HCT116 (cell line): ENCODE results near the gene WEE1. TPM values are rescaled to one million over a fixed set of nuclear protein-coding genes. Genes with fewer than 3 reads are reported as not detected.

Experiments used
- ATAC-seq: fragments of 200-7000 bp; cut with Tn5 transposase; 2 replicates; pipeline ENCODE4 v1.9.1; 2020; ENCODE audit warnings: mild to moderate bottlenecking, moderate library complexity
- BruUV-seq: library from RNA; stranded (reverse); fragments of 400-500 nt; replicated peaks from 2 replicates; lab custom pipeline; 2021; lab: Mats Ljungman, UMichigan
- CTCF ChIA-PET: fragments of 300-600 bp; sonication (Branson Sonifier 250); formaldehyde crosslinking; loops from one replicate; lab custom pipeline; 2021; ENCODE audit warnings: antibody characterized with exemption; lab: Charles Lee
- POLR2A ChIA-PET: fragments of 300-600, 350-600 bp; sonication (Branson Sonifier 250); formaldehyde crosslinking; loops from one replicate; lab custom pipeline; 2021; ENCODE audit warnings: antibody characterized with exemption; lab: Charles Lee
- RAD21 ChIA-PET, 2 experiments: fragments of 300-600 bp; sonication (Branson Sonifier 250); formaldehyde crosslinking; loops; one replicate each; lab custom pipeline; 2023; ENCODE audit warnings: low total read pairs in 2 of 2; ENCODE audit not compliant: uncharacterized antibody in 2 of 2, unreplicated experiment in 2 of 2, low non-redundant PET in 1 of 2; lab: Charles Lee
- DNase-seq: peaks from one replicate; pipeline ENCODE4 v3.0.0-alpha.2; 2010; ENCODE audit warnings: low read depth, low spot score
- H2AFZ ChIP-seq: fragments of 200-600 bp; shearing (Covaris generic), sonication (generic); 2 replicates; pipeline ENCODE4 v1.6.1; 2017; ENCODE audit warnings: low read depth, mixed run types, mixed read lengths, antibody characterized with exemption, low read length; ENCODE audit not compliant: poor library complexity, severe bottlenecking
- H3K27ac ChIP-seq: 2 replicates; pipeline ENCODE4 v1.5.1; 2012; ENCODE audit warnings: low read depth, low read length
- H3K27me3 ChIP-seq: fragments of 200-600 bp; sonication (generic); 2 replicates; pipeline ENCODE4 v1.6.1; 2016; ENCODE audit warnings: mixed run types, low read length, mixed read lengths; ENCODE audit not compliant: insufficient read depth
- H3K36me3 ChIP-seq, 2 experiments: fragments of 200-500 bp in 1 of 2; fragments of 200-600 bp in 1 of 2; sonication (Bioruptor generic) in 1 of 2; sonication (generic) in 1 of 2; 2 replicates each; pipeline versions ENCODE4 v1.5.1 to v1.6.1; 2014 to 2016; ENCODE audit warnings: low read length in 2 of 2, inconsistent platforms in 1 of 2, mixed read lengths in 1 of 2, mixed run types in 1 of 2; ENCODE audit not compliant: insufficient read depth in 2 of 2, control insufficient read depth in 1 of 2
- H3K4me1 ChIP-seq, 2 experiments: fragments of 200-600 bp in 1 of 2; sonication (generic) in 1 of 2; 2 replicates each; pipeline versions ENCODE4 v1.5.1 to v1.6.1; 2012 to 2017; ENCODE audit warnings: low read length in 2 of 2, inconsistent platforms in 1 of 2, mild to moderate bottlenecking in 1 of 2, mixed read lengths in 1 of 2, mixed run types in 1 of 2, moderate library complexity in 1 of 2; ENCODE audit not compliant: insufficient read depth in 2 of 2, control insufficient read depth in 1 of 2
- H3K4me2 ChIP-seq: fragments of 200-600 bp; sonication (generic); 2 replicates; pipeline ENCODE4 v1.6.1; 2017; ENCODE audit warnings: mixed run types, low read length, mixed read lengths
- H3K4me3 ChIP-seq, 2 experiments: fragments of 200-600 bp in 1 of 2; sonication (generic) in 1 of 2; replicated peaks in 1 of 2; 2 replicates each; pipeline ENCODE4 v1.5.1; 2011 to 2016; ENCODE audit warnings: low read length in 2 of 2, control low read depth in 1 of 2, low read depth in 1 of 2, mild to moderate bottlenecking in 1 of 2, mixed read lengths in 1 of 2, mixed run types in 1 of 2
- H3K79me2 ChIP-seq: fragments of 200-600 bp; sonication (generic); 2 replicates; pipeline ENCODE4 v1.6.1; 2017; ENCODE audit warnings: mild to moderate bottlenecking, mixed run types, low read length, moderate library complexity, mixed read lengths; ENCODE audit not compliant: insufficient read depth
- H3K9ac ChIP-seq: fragments of 200-600 bp; sonication (generic); 2 replicates; pipeline ENCODE4 v1.6.1; 2016; ENCODE audit warnings: low read length, mixed read lengths
- H3K9me2 ChIP-seq: fragments of 200-600 bp; sonication (generic), shearing (Covaris generic); 2 replicates; pipeline ENCODE4 v1.6.1; 2017; ENCODE audit warnings: mixed run types, mild to moderate bottlenecking, moderate library complexity; ENCODE audit not compliant: insufficient read depth
- H3K9me3 ChIP-seq, 2 experiments: fragments of 200-500 bp in 1 of 2; fragments of 200-600 bp in 1 of 2; sonication (Bioruptor generic) in 1 of 2; sonication (generic) in 1 of 2; 2 replicates each; pipeline ENCODE4 v1.6.1; 2014 to 2017; ENCODE audit warnings: low read length in 2 of 2, mixed read lengths in 2 of 2, inconsistent platforms in 1 of 2, low read depth in 1 of 2, mild to moderate bottlenecking in 1 of 2, mixed run types in 1 of 2, moderate library complexity in 1 of 2; ENCODE audit not compliant: control insufficient read depth in 1 of 2, insufficient read depth in 1 of 2
- H4K20me1 ChIP-seq: fragments of 200-600 bp; sonication (generic), shearing (Covaris generic); 2 replicates; pipeline ENCODE4 v1.6.1; 2017; ENCODE audit warnings: mixed run types, mild to moderate bottlenecking, moderate library complexity; ENCODE audit not compliant: insufficient read depth
- CBX3 ChIP-seq: IDR thresholded peaks from 2 replicates; pipeline ENCODE4 v1.6.1; 2012; ENCODE audit warnings: low read depth
- EZH2 ChIP-seq: fragments of 200-600 bp; sonication (generic); IDR thresholded peaks from 2 replicates; pipeline ENCODE4 v1.6.1; 2017; ENCODE audit warnings: antibody characterized with exemption, mixed run types
- EZH2phosphoT487 ChIP-seq: fragments of 200-600 bp; IDR thresholded peaks from 2 replicates; pipeline ENCODE4 v1.6.1; 2018; ENCODE audit warnings: antibody characterized with exemption, borderline replicate concordance
- POLR2AphosphoS5 ChIP-seq: IDR thresholded peaks from 2 replicates; pipeline ENCODE4 v1.6.1; 2011; ENCODE audit warnings: mild to moderate bottlenecking, low read depth, low read length, moderate library complexity
- RAD21 ChIP-seq: IDR thresholded peaks from 2 replicates; pipeline ENCODE4 v1.6.1; 2012; ENCODE audit warnings: low read depth, mild to moderate bottlenecking
- SP1 ChIP-seq: IDR thresholded peaks from 2 replicates; pipeline ENCODE4 v1.6.1; 2012; ENCODE audit warnings: low read depth
- YY1 ChIP-seq: IDR thresholded peaks from 2 replicates; pipeline ENCODE4 v1.6.1; 2011; ENCODE audit warnings: low read length, low read depth, moderate library complexity, mild to moderate bottlenecking; ENCODE audit not compliant: insufficient replicate concordance; ENCODE audit errors: extremely low read depth
- ZFX ChIP-seq: fragments of 450-650 bp; IDR thresholded peaks from 2 replicates; pipeline ENCODE4 v1.6.1; 2017
- ZNF274 ChIP-seq: fragments of 200-500 bp; sonication (Bioruptor generic); IDR thresholded peaks from 2 replicates; pipeline ENCODE4 v1.6.1; 2014; ENCODE audit warnings: mild to moderate bottlenecking, low read depth, low read length, inconsistent platforms
- intact Hi-C: fragments of 100-400 bp; cut with micrococcal nuclease; formaldehyde crosslinking; loops from 2 replicates; pipeline ENCODE4 v1.10.0; 2022
- total RNA-seq: library from RNA; stranded (reverse); gene quantifications from one replicate; pipeline ENCODE4 v1.2.1, GENCODE V29; 2021; ENCODE audit not compliant: unreplicated experiment
- TF ChIP-seq, protein P1 (sequence below): IDR thresholded peaks from 2 replicates; pipeline ENCODE4 v1.6.1; 2012

Gene WEE1
- total RNA-seq, 1 experiment from 2014 or later: 50.8 TPM

DNA sequence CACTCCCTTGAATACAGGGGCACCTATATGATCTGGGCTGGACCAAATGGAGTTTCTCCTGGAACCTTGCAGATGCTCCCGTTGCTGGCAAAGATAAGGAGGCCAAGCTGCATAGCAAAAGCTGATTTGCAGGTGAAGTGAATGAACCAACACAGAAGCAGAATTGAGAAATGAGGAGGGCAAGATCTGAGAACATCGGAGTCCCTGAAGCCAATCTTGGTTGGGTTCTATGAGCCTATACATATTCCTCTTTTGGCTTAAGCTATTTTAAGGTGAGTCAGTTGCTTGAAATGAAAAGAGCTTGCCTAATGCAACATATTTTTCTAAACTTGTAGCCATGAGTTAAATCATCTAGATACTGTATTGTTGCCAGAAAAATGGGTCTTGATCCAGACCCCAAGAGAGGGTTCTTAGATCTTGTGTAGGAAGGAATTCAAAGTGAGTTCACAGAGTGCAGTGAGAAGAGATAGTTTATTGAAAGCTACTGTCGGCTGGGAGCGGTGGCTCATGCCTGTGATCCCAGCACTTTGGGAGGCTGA lies 23.5 kb downstream of the WEE1 start:
- Histone ChIP-seq H3K27me3 (no peaks in the 10 kb centered on the region), H3K36me3 (no peaks in the 10 kb centered on the region), H2AFZ (no peak overlapping the region), H3K9me2 (no peaks in the 10 kb centered on the region), H3K4me3 (no peak overlapping the region), H3K27ac (no peak overlapping the region), H3K4me2 (no peak overlapping the region), H3K79me2 (no peaks in the 10 kb centered on the region), H3K9ac (no peak overlapping the region), H3K4me1 (peaks cover 8 to 34% of the 10 kb centered on the region in 2 experiments), H4K20me1 (no peaks in the 10 kb centered on the region), H3K9me3 (no peaks in the 10 kb centered on the region)
- ChIA-PET CTCF (interaction anchor here (0.9 to 1.8 kb wide), 2 partner anchors 9 to 10 kb away, joined by 3 to 6 read pairs; no protein-coding TSS in a partner anchor), RAD21 (no interaction called here), POLR2A (no interaction called here)
- BruUV-seq: no TSS peak
- no peak for ATAC-seq
- no peak for TF ChIP-seq EZH2phosphoT487
- intact Hi-C loops: no loop called here
- DNase-seq: no peak

- Histone ChIP-seq H3K9me3 (no peaks in the 10 kb centered on the region), H3K4me2 (0 out of 2 replicates have a peak overlapping the region, but pooled peaks have one; percentile 59), H3K36me3 (no peaks in the 10 kb centered on the region), H3K4me3 (no peak overlapping the region), H3K4me1 (peaks cover 8 to 24% of the 10 kb centered on the region in 2 experiments), H3K79me2 (no peaks in the 10 kb centered on the region), H3K9me2 (no peaks in the 10 kb centered on the region), H3K27me3 (no peaks in the 10 kb centered on the region), H3K27ac (no peak overlapping the region), H2AFZ (no peak overlapping the region), H4K20me1 (no peaks in the 10 kb centered on the region), H3K9ac (no peak overlapping the region)
- CTCF ChIA-PET: no interaction called here
- no TSS peak for BruUV-seq
- intact Hi-C loops: no loop called here
- RAD21 ChIA-PET: no interaction called here
- TF ChIP-seq EZH2 (no peak), POLR2AphosphoS5 (no peak), ZNF274 (no peak), CBX3 (no peak), YY1 (no peak), ZFX (no peak), SP1 (no peak), RAD21 (no peak)
- TF ChIP-seq, protein P1, sequence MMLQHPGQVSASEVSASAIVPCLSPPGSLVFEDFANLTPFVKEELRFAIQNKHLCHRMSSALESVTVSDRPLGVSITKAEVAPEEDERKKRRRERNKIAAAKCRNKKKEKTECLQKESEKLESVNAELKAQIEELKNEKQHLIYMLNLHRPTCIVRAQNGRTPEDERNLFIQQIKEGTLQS: no peak
- POLR2A ChIA-PET: no interaction called here
- ATAC-seq: no peak
- DNase-seq: no peak
Observed at GRCh38 chr11:9600166-9600565, 26.7 kb downstream of the WEE1 start.
